OCI-LY1 (cell line): ENCODE measurements around the gene ZNF219.

Experiments
- H2AFZ ChIP-seq: fragments of 200-600 bp; sonication (generic), shearing (Covaris generic); 2 replicates; pipeline ENCODE4 v1.6.0; 2014; ENCODE audit warnings: antibody characterized with exemption, mild to moderate bottlenecking, low read length
- H3F3A ChIP-seq: fragments of 200-600 bp; sonication (generic), shearing (Covaris generic); 2 replicates; pipeline ENCODE4 v1.6.0; 2014; ENCODE audit warnings: mild to moderate bottlenecking, antibody characterized with exemption, low read length, moderate library complexity; ENCODE audit not compliant: insufficient read depth
- H3K27ac ChIP-seq: fragments of 200-600 bp; sonication (generic); 2 replicates; pipeline ENCODE4 v1.5.1; 2014; ENCODE audit warnings: low read length, mixed run types, mild to moderate bottlenecking, low read depth; ENCODE audit not compliant: poor library complexity, severe bottlenecking
- H3K27me3 ChIP-seq: fragments of 200-600 bp; sonication (generic); 2 replicates; pipeline ENCODE4 v1.6.0; 2014; ENCODE audit warnings: antibody characterized with exemption, mild to moderate bottlenecking, low read length, moderate library complexity; ENCODE audit not compliant: insufficient read depth
- H3K36me3 ChIP-seq: fragments of 200-600 bp; sonication (generic); 2 replicates; pipeline ENCODE4 v1.6.1; 2014; ENCODE audit warnings: mild to moderate bottlenecking, antibody characterized with exemption, low read length, moderate library complexity, mixed read lengths; ENCODE audit not compliant: insufficient read depth
- H3K4me1 ChIP-seq: fragments of 200-600 bp; sonication (generic); 2 replicates; pipeline ENCODE4 v1.5.1; 2014; ENCODE audit warnings: mild to moderate bottlenecking, low read length, moderate library complexity; ENCODE audit not compliant: insufficient read depth, severe bottlenecking
- H3K4me2 ChIP-seq: fragments of 200-600 bp; sonication (generic), shearing (Covaris generic); 2 replicates; pipeline ENCODE4 v1.6.1; 2014; ENCODE audit warnings: low read length
- H3K4me3 ChIP-seq: fragments of 200-600 bp; sonication (generic); 2 replicates; pipeline ENCODE4 v1.5.1; 2014; ENCODE audit warnings: low read length, low read depth, mild to moderate bottlenecking, mixed read lengths; ENCODE audit not compliant: poor library complexity, severe bottlenecking
- H3K79me2 ChIP-seq: fragments of 200-600 bp; shearing (Covaris generic); 2 replicates; pipeline ENCODE4 v1.6.1; 2016; ENCODE audit warnings: mixed run types, low read length, mixed read lengths; ENCODE audit not compliant: insufficient read depth
- H3K9ac ChIP-seq: fragments of 200-600 bp; sonication (generic), shearing (Covaris generic); 2 replicates; pipeline ENCODE4 v1.6.1; 2014; ENCODE audit warnings: mild to moderate bottlenecking, low read length, mixed read lengths
- H3K9me2 ChIP-seq: fragments of 200-600 bp; sonication (generic), shearing (Covaris generic); 2 replicates; pipeline ENCODE4 v1.6.1; 2014; ENCODE audit warnings: low read depth, mild to moderate bottlenecking, low read length, mixed read lengths
- H3K9me3 ChIP-seq: fragments of 200-600 bp; shearing (Covaris generic); 2 replicates; pipeline ENCODE4 v1.6.1; 2014; ENCODE audit warnings: low read length, mixed read lengths
- H4K20me1 ChIP-seq: fragments of 200-600 bp; sonication (generic), shearing (Covaris generic); 2 replicates; pipeline ENCODE4 v1.6.0; 2016; ENCODE audit warnings: mild to moderate bottlenecking, low read length; ENCODE audit not compliant: insufficient read depth
- EZH2 ChIP-seq: fragments of 200-600 bp; sonication (generic), shearing (Covaris generic); IDR thresholded peaks from 2 replicates; pipeline ENCODE4 v1.8.0; 2017; ENCODE audit warnings: borderline replicate concordance, mixed run types, mild to moderate bottlenecking, antibody characterized with exemption, low read length, moderate library complexity, mixed read lengths
- TF ChIP-seq, protein P1 (sequence below): fragments of 200-600 bp; sonication (generic), shearing (Covaris generic); IDR thresholded peaks from 2 replicates; pipeline ENCODE4 v1.5.1; 2017; ENCODE audit warnings: mild to moderate bottlenecking, antibody characterized with exemption, low read length, moderate library complexity, mixed read lengths

The ZNF219 gene

DNA sequence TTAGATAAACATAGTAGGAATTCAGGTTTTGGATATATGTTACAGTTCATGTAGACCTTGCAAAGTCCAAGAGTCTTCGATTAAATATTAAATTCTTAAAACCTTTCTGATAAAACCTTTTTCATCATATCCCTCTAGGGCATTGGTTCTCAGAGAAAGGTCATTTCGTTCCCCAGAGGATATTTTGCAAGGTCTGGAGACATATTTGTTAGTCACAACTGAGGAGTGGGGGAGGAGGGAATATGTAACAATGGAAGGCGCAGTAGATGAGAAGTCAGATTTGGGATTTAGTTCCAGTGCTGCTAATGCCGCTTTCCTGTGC lies 7.7 kb upstream of the ZNF219 start:
- Histone ChIP-seq H2AFZ (no peak overlapping the region), H3K4me3 (no peak overlapping the region), H3K27me3 (peaks cover 4% of the 10 kb centered on the region; the same call in 1 of the 2 replicates), H4K20me1 (no peaks in the 10 kb centered on the region), H3K9ac (no peak overlapping the region), H3K9me3 (no peaks in the 10 kb centered on the region), H3K4me2 (no peak overlapping the region), H3K27ac (no peak overlapping the region), H3K4me1 (peaks cover 24% of the 10 kb centered on the region), H3K79me2 (no peaks in the 10 kb centered on the region), H3K36me3 (no peaks in the 10 kb centered on the region), H3K9me2 (no peaks in the 10 kb centered on the region), H3F3A (no peaks in the 10 kb centered on the region)
- TF ChIP-seq, protein P1, sequence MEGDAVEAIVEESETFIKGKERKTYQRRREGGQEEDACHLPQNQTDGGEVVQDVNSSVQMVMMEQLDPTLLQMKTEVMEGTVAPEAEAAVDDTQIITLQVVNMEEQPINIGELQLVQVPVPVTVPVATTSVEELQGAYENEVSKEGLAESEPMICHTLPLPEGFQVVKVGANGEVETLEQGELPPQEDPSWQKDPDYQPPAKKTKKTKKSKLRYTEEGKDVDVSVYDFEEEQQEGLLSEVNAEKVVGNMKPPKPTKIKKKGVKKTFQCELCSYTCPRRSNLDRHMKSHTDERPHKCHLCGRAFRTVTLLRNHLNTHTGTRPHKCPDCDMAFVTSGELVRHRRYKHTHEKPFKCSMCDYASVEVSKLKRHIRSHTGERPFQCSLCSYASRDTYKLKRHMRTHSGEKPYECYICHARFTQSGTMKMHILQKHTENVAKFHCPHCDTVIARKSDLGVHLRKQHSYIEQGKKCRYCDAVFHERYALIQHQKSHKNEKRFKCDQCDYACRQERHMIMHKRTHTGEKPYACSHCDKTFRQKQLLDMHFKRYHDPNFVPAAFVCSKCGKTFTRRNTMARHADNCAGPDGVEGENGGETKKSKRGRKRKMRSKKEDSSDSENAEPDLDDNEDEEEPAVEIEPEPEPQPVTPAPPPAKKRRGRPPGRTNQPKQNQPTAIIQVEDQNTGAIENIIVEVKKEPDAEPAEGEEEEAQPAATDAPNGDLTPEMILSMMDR: no peak
- TF ChIP-seq EZH2: no peak

DNA sequence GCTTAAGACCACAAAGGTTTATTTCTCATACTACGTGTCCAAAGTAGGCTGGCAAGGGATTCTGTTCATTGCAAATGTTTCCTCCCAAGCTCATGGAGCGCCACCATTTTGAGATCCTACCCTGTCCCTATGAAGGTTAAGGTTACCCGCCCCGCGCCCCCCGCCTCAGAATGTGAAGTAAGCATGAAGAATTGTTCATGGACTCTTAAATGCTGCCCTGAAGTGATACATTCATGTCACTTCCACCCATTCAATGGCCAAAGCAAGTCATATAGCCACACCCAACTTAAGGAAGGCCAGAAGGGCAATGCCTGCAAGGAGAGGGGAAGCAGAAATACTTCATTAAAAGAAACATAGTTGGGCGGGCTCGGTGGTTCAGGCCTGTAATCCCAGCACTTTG lies 6.6 kb upstream of the ZNF219 start:
- peak overlapping the region; percentile 96; the same call in 1 of the 2 replicates for H3K9ac ChIP-seq
- peak overlapping the region; percentile 82 for H3K4me2 ChIP-seq
- H3F3A ChIP-seq: no peaks in the 10 kb centered on the region
- TF ChIP-seq, protein P1: no peak
- TF ChIP-seq EZH2: no peak
- H3K4me3 ChIP-seq: peak overlapping the region; percentile 86
- H3K79me2 ChIP-seq: no peaks in the 10 kb centered on the region
- no peak overlapping the region for H3K27ac ChIP-seq
- H3K4me1 ChIP-seq: peaks cover 24% of the 10 kb centered on the region
- no peaks in the 10 kb centered on the region for H3K9me2 ChIP-seq
- peaks cover 3% of the 10 kb centered on the region; the same call in 1 of the 2 replicates for H3K27me3 ChIP-seq
- no peaks in the 10 kb centered on the region for H4K20me1 ChIP-seq
- no peaks in the 10 kb centered on the region for H3K9me3 ChIP-seq
- H3K36me3 ChIP-seq: no peaks in the 10 kb centered on the region
- H2AFZ ChIP-seq: no peak overlapping the region

DNA sequence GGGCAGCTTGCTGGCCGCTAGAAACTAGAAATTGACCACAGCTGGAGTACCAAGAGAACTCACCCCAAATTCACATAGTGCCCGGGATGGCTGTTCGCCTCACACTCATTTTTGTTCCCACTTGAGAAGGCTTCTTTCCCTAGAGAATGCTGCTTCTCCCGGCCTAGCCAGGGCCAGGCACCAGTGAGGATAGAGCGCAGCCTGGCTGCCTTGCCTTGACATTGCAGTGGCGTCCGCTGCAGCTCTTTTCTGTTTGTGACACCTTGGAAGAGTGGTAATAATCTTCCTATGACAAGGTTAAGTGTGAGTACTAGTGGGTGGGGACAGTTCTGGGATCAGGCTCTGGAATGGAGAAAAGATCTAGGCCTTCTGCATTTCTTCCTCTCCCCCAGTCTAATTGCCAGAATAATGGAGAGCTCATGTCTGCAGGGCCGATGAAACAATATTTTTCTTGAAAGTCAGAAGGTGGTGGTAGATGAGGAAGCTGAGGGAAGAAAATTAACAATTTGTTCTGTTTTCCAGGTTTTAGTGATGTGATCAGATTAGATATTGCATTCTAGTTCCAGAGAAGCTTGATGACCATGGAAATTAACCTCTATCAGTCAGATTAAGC lies 6.1 kb upstream of the ZNF219 start:
- Histone ChIP-seq H3K27ac (peak overlapping the region; percentile 79), H3K4me3 (peak overlapping the region; percentile 86), H3K9me2 (no peaks in the 10 kb centered on the region), H2AFZ (no peak overlapping the region), H3K4me2 (peak overlapping the region; percentile 82), H3K27me3 (no peaks in the 10 kb centered on the region), H3K79me2 (no peaks in the 10 kb centered on the region), H3F3A (no peaks in the 10 kb centered on the region), H3K4me1 (peaks cover 24% of the 10 kb centered on the region), H3K36me3 (no peaks in the 10 kb centered on the region), H3K9ac (peak overlapping the region; percentile 96), H3K9me3 (no peaks in the 10 kb centered on the region), H4K20me1 (no peaks in the 10 kb centered on the region)
- TF ChIP-seq EZH2: no peak
- TF ChIP-seq, protein P1: peak; percentile 97
